SH-SY5Y (cell line): ENCODE results near the gene ATXN7.

Source experiments
- GATA2 ChIP-seq: IDR thresholded peaks from 2 replicates; pipeline ENCODE4 v1.6.1; 2011; ENCODE audit warnings: mild to moderate bottlenecking, low read depth, low read length
- GATA3 ChIP-seq: IDR thresholded peaks from 2 replicates; pipeline ENCODE4 v1.6.1; 2011; ENCODE audit warnings: low read depth, mild to moderate bottlenecking, low read length, moderate library complexity

GRCh38 chr3:64030741-64031140 is 167.1 kb downstream of the ATXN7 start:
- no peak for TF ChIP-seq GATA2
- TF ChIP-seq GATA3: no peak
